ENCODE results near the gene EME2.

- TF ChIP-seq CTCF (IDR thresholded peaks at IDR 0.05) (no peak), POLR2A (IDR thresholded peaks at IDR 0.05) (no peak)
These were observed 13.2 kb downstream of the EME2 start for GRCh38 chr16:1785846-1786170.

Measured in adrenal gland (tissue), 5 donors.